ENCODE data around the gene ATP9A. TPM values are rescaled to one million over a fixed set of nuclear protein-coding genes. Genes with fewer than 3 reads are reported as not detected.
A peak's percentile ranks its signal among the peaks of the same experiment; 100 is the strongest.
"Not testable (repeated sequence)": the region's sequence is repeated elsewhere in the genome, so short reads cannot be mapped to it uniquely, and the experiment has no call there.

ATP9A gene
- total RNA-seq, 2 experiments from 2014 or later = 1.4 to 1.6 TPM

- POLR2A ChIA-PET = no interaction called here
These were observed 39.5 kb downstream of the ATP9A start for GRCh38 chr20:51728737-51729136.

GRCh38 chr20:51727872-51728271 lies 40.3 kb downstream of the ATP9A start:
- no peak for DNase-seq
- ChIA-PET CTCF (no interaction called here), POLR2A (interaction anchor here (0.6 kb wide), 1 partner anchor 65 kb away, joined by 3 read pairs; no protein-coding TSS in a partner anchor)
- Mint-ChIP-seq H3K4me3 (no peak overlapping the region), H3K36me3 (no peaks in the 10 kb centered on the region), H3K4me1 (ENCODE audit: low read depth) (peaks cover 5% of the 10 kb centered on the region), H3K9me3 (no peaks in the 10 kb centered on the region), H3K27me3 (peaks cover 3% of the 10 kb centered on the region), H3K27ac (no peak overlapping the region)
- intact Hi-C loops (cut with micrococcal nuclease) = no loop called here

More at GRCh38 chr20:51728737-51729136, 39.5 kb downstream of the ATP9A start:
- no peak for DNase-seq
- Mint-ChIP-seq H3K4me3 (no peak overlapping the region), H3K36me3 (no peaks in the 10 kb centered on the region), H3K9me3 (no peaks in the 10 kb centered on the region), H3K4me1 (ENCODE audit: low read depth) (peaks cover 5% of the 10 kb centered on the region), H3K27ac (no peak overlapping the region), H3K27me3 (no peaks in the 10 kb centered on the region)
- CTCF ChIA-PET = no interaction called here
- intact Hi-C loops (cut with micrococcal nuclease) = no loop called here

GRCh38 chr20:51725584-51726176 lies 42.5 kb downstream of the ATP9A start:
- CTCF ChIA-PET = no interaction called here
- no peaks in the 10 kb centered on the region for H3K36me3 Mint-ChIP-seq
- no peak overlapping the region for H3K4me3 Mint-ChIP-seq
- intact Hi-C loops (cut with micrococcal nuclease) = no loop called here
- H3K9me3 Mint-ChIP-seq = no peaks in the 10 kb centered on the region
- no peak for DNase-seq
- peaks cover 4% of the 10 kb centered on the region for H3K4me1 Mint-ChIP-seq (ENCODE audit: low read depth)
- POLR2A ChIA-PET = no interaction called here
- no peak overlapping the region for H3K27ac Mint-ChIP-seq
- peaks cover 11% of the 10 kb centered on the region for H3K27me3 Mint-ChIP-seq

- POLR2A ChIA-PET; H3K36me3 Mint-ChIP-seq; H3K27ac Mint-ChIP-seq; intact Hi-C loops (cut with micrococcal nuclease); H3K4me3 Mint-ChIP-seq; H3K4me1 Mint-ChIP-seq (ENCODE audit: low read depth); DNase-seq; H3K9me3 Mint-ChIP-seq: not testable (repeated sequence)
- H3K27me3 Mint-ChIP-seq = peaks cover 14% of the 10 kb centered on the region
- CTCF ChIA-PET = interaction anchor here (0.7 kb wide), 1 partner anchor 76 kb away, joined by 3 read pairs; no protein-coding TSS in a partner anchor
These were observed 45.2 kb downstream of the ATP9A start for GRCh38 chr20:51723026-51723425.

- H3K9me3 Mint-ChIP-seq; DNase-seq; intact Hi-C loops (cut with micrococcal nuclease); POLR2A ChIA-PET; CTCF ChIA-PET; H3K36me3 Mint-ChIP-seq; H3K27ac Mint-ChIP-seq; H3K4me1 Mint-ChIP-seq (ENCODE audit: low read depth); H3K4me3 Mint-ChIP-seq: not testable (repeated sequence)
- H3K27me3 Mint-ChIP-seq = peaks cover 16% of the 10 kb centered on the region
These were observed 45.9 kb downstream of the ATP9A start for GRCh38 chr20:51722246-51722645.

GRCh38 chr20:51720854-51721253 lies 47.3 kb downstream of the ATP9A start:
- DNase-seq = peak; percentile 49
- Mint-ChIP-seq H3K9me3 (no peaks in the 10 kb centered on the region), H3K4me1 (ENCODE audit: low read depth) (peaks cover 7% of the 10 kb centered on the region), H3K27me3 (peaks cover 17% of the 10 kb centered on the region), H3K36me3 (no peaks in the 10 kb centered on the region), H3K27ac (no peak overlapping the region), H3K4me3 (no peak overlapping the region)
- CTCF ChIA-PET = no interaction called here
- intact Hi-C loops (cut with micrococcal nuclease) = no loop called here
- POLR2A ChIA-PET = no interaction called here

GRCh38 chr20:51720384-51720783 lies 47.8 kb downstream of the ATP9A start:
- Mint-ChIP-seq H3K27me3 (peaks cover 21% of the 10 kb centered on the region), H3K4me3 (no peak overlapping the region), H3K4me1 (ENCODE audit: low read depth) (peaks cover 11% of the 10 kb centered on the region), H3K36me3 (no peaks in the 10 kb centered on the region), H3K9me3 (no peaks in the 10 kb centered on the region), H3K27ac (no peak overlapping the region)
- intact Hi-C loops (cut with micrococcal nuclease) = no loop called here
- DNase-seq = no peak
- ChIA-PET CTCF (no interaction called here), POLR2A (no interaction called here)

GRCh38 chr20:51715856-51716185 lies 52.4 kb downstream of the ATP9A start:
- peak; percentile 24 for DNase-seq
- intact Hi-C loops (cut with micrococcal nuclease) = loop anchor here (2.0 kb wide), 1 partner anchor 79 kb away; no protein-coding TSS in a partner anchor
- Mint-ChIP-seq H3K4me1 (ENCODE audit: low read depth) (peaks cover 15% of the 10 kb centered on the region), H3K9me3 (no peaks in the 10 kb centered on the region), H3K4me3 (no peak overlapping the region), H3K27me3 (peaks cover 26% of the 10 kb centered on the region), H3K27ac (no peak overlapping the region), H3K36me3 (no peaks in the 10 kb centered on the region)
- POLR2A ChIA-PET = no interaction called here
- CTCF ChIA-PET = no interaction called here

GRCh38 chr20:51715163-51715855 lies 52.9 kb downstream of the ATP9A start:
- peaks cover 13% of the 10 kb centered on the region for H3K4me1 Mint-ChIP-seq (ENCODE audit: low read depth)
- H3K27me3 Mint-ChIP-seq = peaks cover 26% of the 10 kb centered on the region
- no peaks in the 10 kb centered on the region for H3K9me3 Mint-ChIP-seq
- no peak overlapping the region for H3K27ac Mint-ChIP-seq
- no peak overlapping the region for H3K4me3 Mint-ChIP-seq
- H3K36me3 Mint-ChIP-seq = no peaks in the 10 kb centered on the region
- intact Hi-C loops (cut with micrococcal nuclease) = loop anchor here (2.0 kb wide), 1 partner anchor 79 kb away; no protein-coding TSS in a partner anchor
- ChIA-PET CTCF (interaction anchor here (1.0 kb wide), 1 partner anchor 15 kb away, joined by 3 read pairs; no protein-coding TSS in a partner anchor), POLR2A (no interaction called here)
- no peak for DNase-seq

GRCh38 chr20:51713213-51713598 lies 55.0 kb downstream of the ATP9A start:
- CTCF ChIA-PET = no interaction called here
- no peaks in the 10 kb centered on the region for H3K9me3 Mint-ChIP-seq
- no peaks in the 10 kb centered on the region for H3K36me3 Mint-ChIP-seq
- intact Hi-C loops (cut with micrococcal nuclease) = no loop called here
- peaks cover 25% of the 10 kb centered on the region for H3K27me3 Mint-ChIP-seq
- H3K4me3 Mint-ChIP-seq = no peak overlapping the region
- DNase-seq = no peak
- POLR2A ChIA-PET = no interaction called here
- no peak overlapping the region for H3K27ac Mint-ChIP-seq
- peaks cover 13% of the 10 kb centered on the region for H3K4me1 Mint-ChIP-seq (ENCODE audit: low read depth)

- ChIA-PET POLR2A (interaction anchor here (0.5 kb wide), 1 partner anchor 104 kb away, joined by 3 read pairs; no protein-coding TSS in a partner anchor), CTCF (no interaction called here)
- H3K27ac Mint-ChIP-seq = no peak overlapping the region
- no peak for DNase-seq
- H3K27me3 Mint-ChIP-seq = peaks cover 22% of the 10 kb centered on the region
- H3K4me3 Mint-ChIP-seq = no peak overlapping the region
- no peaks in the 10 kb centered on the region for H3K9me3 Mint-ChIP-seq
- H3K4me1 Mint-ChIP-seq (ENCODE audit: low read depth) = peaks cover 13% of the 10 kb centered on the region
- no peaks in the 10 kb centered on the region for H3K36me3 Mint-ChIP-seq
- intact Hi-C loops (cut with micrococcal nuclease) = no loop called here
These were observed 55.5 kb downstream of the ATP9A start for GRCh38 chr20:51712501-51713212.

GRCh38 chr20:51711426-51711825 lies 56.8 kb downstream of the ATP9A start:
- Mint-ChIP-seq H3K4me1 (ENCODE audit: low read depth) (peaks cover 13% of the 10 kb centered on the region), H3K27me3 (peaks cover 26% of the 10 kb centered on the region), H3K27ac (no peak overlapping the region), H3K4me3 (no peak overlapping the region), H3K9me3 (no peaks in the 10 kb centered on the region), H3K36me3 (no peaks in the 10 kb centered on the region)
- no peak for DNase-seq
- CTCF ChIA-PET = interaction anchor here (1.7 kb wide), 1 partner anchor 11 kb away, joined by 9 read pairs; no protein-coding TSS in a partner anchor
- POLR2A ChIA-PET = no interaction called here
- intact Hi-C loops (cut with micrococcal nuclease) = no loop called here
